Activated T-cell treated with anti-CD3 and anti-CD28 coated beads for 4 hours (primary cell): ENCODE measurements around the gene SBF2.
"Not testable (repeated sequence)": the region's sequence is repeated elsewhere in the genome, so short reads cannot be mapped to it uniquely, and the experiment has no call there.

Experiments
- DNase-seq: peaks from one replicate; pipeline ENCODE4 v3.0.0-alpha.2; 2020

Gene SBF2

DNA sequence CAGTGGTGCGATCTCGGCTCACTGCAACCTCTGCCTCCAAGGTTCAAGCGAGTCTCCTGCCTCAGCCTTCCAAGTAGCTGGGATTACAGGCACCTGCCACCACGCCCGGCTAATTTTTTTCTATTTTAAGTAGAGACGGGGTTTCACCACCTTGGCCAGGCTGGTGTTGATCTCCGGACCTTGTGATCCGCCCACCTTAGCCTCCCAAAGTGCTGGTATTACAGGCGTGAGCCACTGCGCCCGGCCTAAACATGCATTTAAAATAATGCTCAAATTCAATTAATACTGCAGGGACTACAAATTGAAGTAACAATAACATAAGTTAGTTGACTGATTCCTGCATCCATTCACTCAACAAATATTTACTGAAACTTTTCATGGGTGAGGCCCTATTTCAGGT, 354.9 kb downstream of the SBF2 start:
- DNase-seq: not testable (repeated sequence)

GRCh38 chr11:9936754-9937153, 357.3 kb downstream of the SBF2 start:
- no peak for DNase-seq

- not testable (repeated sequence) for DNase-seq
Observed at GRCh38 chr11:9932843-9933242, 361.2 kb downstream of the SBF2 start.

DNA sequence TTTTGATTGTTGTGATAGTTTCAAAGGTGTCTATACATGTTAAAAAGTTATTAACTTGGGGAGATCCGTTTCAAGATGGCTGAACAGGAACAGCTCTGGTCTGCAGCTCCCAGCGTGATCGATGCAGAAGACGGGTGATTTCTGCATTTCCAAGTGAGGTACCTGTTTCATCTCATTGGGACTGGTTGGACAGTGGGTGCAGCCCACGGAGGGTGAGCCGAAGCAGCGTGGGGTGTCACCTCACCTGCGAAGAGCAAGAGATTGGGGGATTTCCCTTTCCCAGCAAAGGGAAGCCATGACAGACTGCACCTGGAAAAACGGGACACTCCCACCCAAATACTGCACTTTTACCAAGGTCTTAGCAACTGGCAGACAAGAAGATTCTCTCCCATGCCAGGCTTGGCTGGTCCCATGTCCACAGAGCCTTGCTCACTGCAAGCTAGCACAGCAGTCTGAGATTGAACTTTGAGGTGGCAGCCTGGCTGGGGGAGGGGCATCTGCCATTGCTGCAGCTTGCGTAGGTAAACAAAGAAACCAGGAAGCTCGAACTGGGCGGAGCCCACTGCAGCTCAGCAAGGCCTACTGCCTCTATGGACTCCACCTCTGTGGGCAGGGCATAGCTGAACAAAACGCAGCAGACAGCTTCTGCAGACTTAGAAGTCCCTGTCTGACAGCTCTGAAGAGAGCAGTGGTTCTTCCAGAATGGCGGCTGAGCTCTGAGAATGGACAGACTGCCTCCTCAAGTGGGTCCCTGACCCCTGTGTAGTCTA, 363.3 kb downstream of the SBF2 start:
- DNase-seq: not testable (repeated sequence)

GRCh38 chr11:9927670-9928069, 366.3 kb downstream of the SBF2 start:
- no peak for DNase-seq

DNA sequence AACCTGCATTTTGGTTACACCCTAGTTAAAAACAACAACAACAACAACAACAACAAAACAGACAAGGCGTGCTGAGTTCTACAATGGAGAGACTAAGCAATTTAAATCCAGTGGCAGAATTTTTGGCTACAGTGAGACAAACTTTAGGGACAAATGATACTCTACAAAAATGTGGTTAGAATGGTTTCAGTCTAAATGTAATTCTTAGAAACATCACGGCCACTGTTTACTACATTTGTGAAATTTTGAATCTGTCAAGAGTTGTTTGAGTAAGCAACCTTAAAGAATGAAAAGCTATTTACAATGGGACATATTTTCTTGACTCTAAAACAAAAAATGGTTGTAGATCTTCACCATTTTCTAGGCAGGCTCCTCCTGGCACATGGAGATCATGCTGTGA, 370.7 kb downstream of the SBF2 start:
- DNase-seq: no peak

- DNase-seq: no peak
Observed at GRCh38 chr11:9922806-9923205, 371.2 kb downstream of the SBF2 start.

GRCh38 chr11:9916480-9916879, 377.5 kb downstream of the SBF2 start:
- DNase-seq: no peak

GRCh38 chr11:9914064-9914463, 380.0 kb downstream of the SBF2 start:
- no peak for DNase-seq

DNA sequence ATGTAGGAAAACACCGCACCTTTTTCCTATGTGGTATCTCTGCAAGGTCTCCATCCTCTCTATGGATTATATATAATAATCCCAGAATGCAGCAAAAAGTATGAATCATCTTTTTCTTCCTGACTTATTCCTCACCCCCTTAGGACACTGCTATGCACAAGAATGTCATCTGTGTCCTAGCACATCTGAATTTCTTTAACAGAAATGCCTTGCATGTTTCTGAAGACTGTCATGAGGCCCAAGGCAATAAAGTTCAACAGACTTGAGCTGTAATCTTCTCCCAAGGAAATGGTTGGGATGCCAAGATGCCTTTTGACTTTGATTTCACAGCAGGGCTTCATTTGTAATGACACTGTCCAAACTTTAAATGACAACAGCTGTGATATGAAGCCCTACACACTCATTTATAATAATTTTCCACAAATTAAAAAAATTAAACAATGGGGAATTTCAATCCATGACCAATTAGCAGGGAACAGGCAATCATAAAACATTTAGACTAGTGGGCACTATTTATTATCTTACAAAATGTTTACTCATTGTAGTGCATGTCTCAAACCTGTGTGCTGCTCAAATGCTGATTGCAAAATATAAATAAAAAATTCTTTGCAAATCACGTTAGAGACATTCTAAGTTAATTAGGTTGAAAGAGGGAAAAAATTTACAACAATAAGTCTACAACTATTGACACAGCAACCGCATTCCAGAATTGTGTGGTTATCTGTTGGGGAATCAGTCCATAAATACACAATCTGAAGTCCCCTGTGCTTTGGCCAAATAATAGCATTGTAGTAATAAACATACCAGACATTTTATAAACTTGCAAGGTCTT, 387.8 kb downstream of the SBF2 start:
- no peak for DNase-seq

DNA sequence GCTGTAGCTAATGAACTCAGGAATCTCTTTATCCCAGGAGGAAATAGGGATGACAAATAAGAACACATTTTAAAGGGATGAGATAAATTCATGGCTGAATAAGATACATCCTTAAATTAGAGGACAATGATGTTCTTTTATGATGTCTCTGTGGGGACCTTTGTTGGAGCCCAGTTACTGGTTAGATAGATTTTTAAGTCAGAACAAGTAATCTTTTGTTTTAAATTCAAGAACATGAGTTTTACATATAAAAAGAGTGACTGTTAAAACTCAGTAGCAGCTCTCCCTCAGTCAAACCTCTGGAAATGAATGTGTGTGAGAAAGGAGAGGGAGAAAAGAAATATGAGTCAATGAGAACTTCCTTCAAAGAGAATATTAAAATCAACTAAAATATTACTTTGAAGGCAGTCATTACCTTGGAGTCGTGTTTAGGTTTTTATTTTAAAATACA, 388.5 kb downstream of the SBF2 start:
- DNase-seq: no peak

DNA sequence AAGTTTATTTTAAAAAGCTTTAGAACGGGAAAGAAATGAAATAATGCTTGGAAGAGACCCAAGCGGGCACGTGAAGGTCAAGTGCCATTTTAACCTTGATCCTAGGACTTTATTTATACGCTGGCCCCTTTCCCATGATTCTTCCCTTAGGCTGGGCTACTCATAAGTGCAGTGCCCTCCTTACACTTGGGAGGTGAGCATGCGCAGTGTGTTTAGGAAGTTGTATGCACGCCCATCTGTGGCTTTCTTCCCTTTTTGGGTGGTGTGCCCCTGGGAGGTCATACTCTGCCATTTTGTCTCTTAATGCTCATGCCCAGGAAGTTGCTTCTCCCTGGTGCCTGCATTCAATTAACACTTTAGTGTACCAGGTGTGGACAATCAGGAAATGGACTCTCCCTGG, 390.4 kb downstream of the SBF2 start:
- no peak for DNase-seq

DNA sequence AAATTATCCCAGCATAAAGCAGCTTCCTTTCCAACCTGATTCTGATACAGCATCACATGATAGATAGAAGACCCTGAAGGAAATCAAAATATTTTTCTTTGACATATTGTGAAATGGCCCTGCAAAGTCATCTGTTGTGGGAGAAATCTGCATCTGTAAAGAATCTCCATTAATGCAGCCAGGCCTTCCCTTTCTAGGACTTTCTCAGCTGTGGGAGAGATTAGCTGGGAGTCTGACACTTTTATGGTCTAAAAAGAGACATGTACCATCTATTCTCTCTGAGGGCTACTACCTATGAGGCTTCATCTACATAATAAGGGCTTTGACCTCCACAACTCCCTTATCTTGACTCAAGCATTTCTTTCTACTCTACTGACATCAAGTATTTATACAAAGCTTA, 392.1 kb downstream of the SBF2 start:
- DNase-seq: no peak

- DNase-seq: not testable (repeated sequence)
Observed at GRCh38 chr11:9900253-9900652, 393.8 kb downstream of the SBF2 start.

DNA sequence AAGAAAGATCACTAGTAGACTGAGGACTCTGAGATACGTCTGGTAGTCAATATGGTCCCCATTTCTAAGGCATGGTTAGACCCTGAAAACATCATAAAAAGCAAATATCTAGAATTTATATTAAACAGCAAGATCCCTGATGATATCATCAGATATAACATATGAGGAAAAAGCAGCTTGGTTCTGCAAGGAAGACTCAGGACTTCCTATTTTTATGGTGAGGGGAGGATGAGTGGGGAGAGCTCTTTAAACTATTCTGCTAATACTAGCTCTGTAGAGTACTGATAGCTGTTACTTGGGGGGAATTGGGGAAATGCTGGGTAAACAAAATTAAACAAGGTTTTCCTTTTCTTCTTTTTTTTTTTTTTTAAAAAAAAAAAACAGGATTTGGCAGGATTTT, 394.3 kb downstream of the SBF2 start:
- no peak for DNase-seq

DNA sequence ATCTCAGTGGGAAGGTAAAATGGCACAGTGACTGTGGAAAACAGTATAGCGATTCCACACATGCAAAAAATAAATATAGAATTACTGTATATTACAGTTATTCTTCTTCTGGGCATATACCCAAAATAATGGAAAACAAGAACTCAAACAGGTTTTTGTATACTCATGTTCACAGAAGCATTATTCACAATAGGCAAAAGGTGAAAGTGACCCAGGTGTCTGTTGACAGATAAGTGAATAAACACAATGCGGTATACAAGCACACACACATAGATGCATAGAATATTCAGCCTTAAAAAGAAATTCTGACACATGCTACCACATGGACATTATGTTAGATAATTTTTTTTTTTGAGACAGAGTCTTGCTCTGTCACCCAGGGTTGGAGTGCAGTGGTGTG, 397.1 kb downstream of the SBF2 start:
- no peak for DNase-seq

DNA sequence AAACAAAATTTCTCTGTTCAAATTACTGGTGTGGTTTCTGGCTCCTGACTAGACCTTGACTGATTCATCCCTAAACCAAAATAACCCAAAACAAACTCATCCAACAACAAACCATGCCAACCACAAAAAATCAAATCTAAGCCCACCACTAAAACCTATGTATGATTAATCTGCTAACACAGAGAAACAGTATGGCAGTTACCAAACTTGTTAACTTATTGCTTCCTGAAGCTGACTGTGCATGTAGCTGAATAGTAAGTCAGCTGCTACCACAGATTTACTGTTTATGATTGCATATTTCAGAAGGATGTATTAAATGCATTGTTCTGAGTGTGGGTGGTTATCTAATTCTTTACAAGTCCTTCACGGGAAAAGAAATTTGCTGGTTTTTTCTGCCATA, 399.0 kb downstream of the SBF2 start:
- no peak for DNase-seq

- no peak for DNase-seq
Observed at GRCh38 chr11:9893474-9893873, 400.5 kb downstream of the SBF2 start.

GRCh38 chr11:9888938-9889337, 405.1 kb downstream of the SBF2 start:
- DNase-seq: no peak

DNA sequence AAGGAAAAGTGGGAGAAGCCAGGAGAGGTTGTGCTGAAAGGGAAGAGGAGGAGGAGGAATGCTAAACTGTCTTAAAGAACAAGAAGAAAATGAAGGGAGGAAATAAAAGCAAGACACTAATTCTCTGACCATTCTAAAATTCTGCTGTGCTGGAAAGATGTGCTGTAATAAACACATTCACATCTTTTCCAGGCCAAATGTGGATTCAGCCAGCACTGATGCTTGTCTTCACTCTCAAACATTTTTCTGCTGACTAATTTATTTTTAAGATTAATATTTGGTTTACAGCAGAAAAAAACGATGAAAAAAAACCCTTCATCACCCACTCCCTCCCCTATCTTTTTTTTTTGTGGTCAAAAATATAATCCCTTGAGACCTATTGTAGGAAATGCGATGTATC, 406.5 kb downstream of the SBF2 start:
- no peak for DNase-seq

- no peak for DNase-seq
Observed at GRCh38 chr11:9886595-9886994, 407.4 kb downstream of the SBF2 start.

DNA sequence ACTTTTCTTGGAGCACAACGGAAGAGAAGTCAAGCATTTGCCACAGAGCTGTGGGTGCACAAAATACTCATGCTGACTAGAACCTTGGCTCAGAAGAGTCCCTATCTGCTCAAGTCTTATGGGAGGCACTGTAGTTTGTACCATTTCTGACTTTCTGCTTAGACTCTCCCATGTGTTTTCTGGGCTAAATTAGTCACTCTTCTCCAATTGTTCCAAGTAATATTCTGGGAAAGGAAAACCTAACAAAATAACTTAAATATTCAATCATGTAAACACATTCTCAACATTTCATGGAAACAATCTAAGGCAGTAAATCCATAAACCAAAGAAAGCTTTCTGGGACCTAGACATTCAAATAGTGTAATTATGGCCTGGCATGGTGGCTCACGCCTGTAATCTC, 409.4 kb downstream of the SBF2 start:
- no peak for DNase-seq

DNA sequence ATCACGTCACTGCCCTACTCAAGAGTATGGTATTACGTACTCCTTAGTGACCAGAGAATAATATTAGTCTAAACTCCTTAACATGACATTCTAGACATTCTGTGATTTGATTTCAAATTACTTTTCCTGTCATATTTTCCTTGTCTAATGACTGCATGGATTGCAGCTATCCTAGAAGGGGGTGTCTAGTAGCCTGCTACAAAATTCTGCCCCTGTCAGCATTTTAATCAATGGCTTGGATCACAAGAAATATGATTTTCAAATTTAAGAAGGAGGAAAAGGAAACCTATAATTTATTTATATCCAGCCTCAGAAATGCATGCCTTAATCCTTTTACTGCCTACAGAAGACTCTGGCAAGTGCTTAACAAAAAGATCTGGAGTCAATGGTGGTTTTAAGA, 413.4 kb downstream of the SBF2 start:
- no peak for DNase-seq

GRCh38 chr11:9878936-9879335, 415.1 kb downstream of the SBF2 start:
- DNase-seq: no peak
